GM21447 (cell line): ENCODE results near the gene NACC2.

Experiments used
- ATAC-seq: cut with Tn5 transposase; IDR thresholded peaks from one replicate; pipeline ENCODE4 v1.9.1; 2021; ENCODE audit not compliant: unreplicated experiment

Gene NACC2

DNA sequence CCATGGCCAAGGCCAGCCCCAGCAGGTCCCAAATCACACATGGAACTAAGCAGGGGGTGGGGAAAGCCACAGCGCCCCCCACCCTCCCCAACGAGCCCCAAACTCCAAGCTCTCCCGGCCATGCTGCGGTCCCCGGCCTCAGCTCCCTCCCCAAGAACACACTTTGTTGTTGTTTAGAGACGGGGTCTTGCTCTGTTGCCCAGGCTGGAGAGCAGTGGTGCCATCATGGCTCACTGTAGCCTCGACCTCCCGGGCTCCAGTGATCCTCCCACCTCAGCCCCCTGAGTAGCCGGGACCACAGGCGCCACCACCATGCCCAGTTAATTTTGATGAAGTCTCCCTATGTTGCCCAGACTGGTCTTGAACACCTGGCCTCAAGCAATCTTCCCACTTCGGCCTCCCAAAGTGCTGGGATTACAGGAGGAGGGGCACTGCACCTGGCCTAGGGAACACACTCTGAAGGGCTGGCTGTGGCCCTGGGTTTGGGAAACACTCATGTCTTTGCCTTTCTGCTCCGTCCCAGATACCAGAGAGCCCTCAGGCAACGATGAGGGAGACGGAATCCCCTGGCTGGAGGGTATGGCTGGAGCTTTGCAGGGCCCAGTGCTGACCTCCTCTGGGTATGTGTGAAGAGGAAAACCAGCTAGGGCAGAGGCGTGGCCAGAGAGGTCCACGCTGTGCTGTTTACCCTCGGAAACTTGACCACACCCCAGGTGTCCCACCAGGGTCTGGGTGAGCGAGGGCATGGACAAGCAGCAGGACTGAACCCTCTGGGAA, 80.8 kb downstream of the NACC2 start:
- no peak for ATAC-seq

DNA sequence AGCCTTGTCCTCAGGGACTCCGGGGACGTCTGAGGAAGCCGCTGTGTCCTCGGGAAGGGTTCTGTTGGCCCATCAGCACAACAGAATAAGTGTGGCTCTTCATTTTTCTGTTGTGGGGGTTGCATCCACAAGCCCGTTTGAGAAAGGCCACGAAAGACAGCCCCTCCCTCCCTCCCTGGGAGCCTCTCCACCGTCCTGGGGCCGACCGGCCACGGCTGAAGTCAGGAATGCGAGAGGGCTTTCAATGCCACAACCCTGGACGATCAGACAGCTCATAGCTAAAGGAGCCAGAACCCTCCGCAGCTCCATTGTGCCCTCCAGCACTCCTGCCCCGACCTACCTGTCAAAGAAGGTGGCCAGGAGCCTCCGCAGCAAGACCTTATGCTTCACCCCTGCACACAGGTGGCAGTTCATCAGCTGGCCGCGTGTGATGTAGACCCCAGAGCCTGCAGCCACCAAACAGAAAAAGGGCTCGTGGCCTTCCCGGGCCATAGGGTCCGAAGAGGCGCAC, 81.5 kb downstream of the NACC2 start:
- no peak for ATAC-seq

DNA sequence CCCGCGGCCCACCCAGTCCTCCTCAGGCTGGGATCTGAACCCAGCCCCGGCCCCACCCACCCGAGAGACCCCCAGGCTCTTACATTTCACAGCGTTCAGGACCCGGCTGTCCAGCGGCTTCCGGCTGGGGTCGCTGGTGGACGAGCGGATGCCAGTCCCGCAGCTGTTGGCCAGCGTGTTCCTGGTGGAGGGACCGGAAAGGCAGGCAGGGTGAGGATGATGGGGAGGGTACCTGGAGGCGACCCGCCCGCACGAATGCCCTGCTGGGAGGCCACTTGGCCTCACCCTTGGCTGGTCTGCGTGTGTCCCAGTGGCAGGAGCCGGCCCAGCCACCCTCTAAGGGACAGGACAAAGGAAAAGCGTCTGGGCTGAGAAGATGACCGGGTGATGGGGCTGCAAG, 82.0 kb downstream of the NACC2 start:
- no peak for ATAC-seq

DNA sequence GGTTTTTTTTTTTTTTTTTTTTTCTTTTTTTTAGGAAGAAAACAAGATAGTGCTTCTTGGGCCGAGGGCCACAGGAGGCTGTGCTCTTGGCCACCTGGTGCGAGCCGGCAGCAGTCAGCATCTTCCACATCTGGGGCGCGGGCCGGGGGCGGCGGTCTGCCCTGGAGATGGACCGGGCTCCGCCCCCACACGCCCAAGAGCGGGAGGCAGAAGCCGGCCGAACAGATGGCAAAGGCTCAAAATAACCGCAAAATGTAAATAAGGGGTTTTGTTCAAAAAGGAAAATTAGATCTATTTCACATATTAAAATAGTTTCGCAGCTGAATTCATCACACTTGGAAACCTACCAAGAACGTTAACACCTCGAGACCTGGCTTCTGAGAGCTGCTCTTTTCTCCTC, 82.4 kb downstream of the NACC2 start:
- no peak for ATAC-seq

DNA sequence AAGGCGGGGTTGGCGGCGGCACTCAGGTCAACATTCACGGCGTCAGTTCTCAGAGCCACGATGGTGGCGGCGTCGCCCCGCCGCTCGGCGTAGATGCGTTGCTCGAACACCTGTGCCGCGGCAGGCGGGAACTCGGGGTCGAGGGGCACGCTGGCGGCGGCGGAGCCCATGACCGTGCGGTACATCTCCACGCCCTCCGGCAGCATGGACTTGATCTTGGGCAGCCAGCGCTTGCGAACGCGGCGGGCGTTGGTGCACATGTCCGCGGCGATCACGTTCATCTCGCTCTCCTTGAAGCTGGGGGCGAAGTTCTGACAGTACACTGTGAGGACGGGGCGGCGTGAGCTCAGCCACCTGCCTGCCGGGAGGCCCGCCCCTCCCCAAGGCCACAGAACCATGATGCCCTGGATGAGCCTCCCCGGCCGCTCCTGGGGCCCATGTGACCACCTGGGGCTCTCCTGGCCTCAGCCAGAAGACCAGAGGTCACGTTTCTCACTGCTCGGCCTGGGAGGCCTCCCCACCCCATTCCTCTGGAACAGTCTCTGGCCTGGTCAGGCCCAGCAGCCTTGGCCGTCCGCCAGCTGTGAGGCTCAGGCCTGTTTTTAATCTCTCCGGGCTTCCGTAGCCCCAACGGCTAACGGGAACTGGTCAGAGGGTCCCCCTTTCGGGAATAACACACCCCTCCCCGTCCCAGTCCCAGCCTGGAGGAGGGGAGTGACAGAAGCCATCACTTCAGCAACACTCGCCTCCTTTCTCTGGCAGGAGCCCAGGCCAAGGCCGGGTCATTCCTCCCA, 83.2 kb downstream of the NACC2 start:
- no peak for ATAC-seq

DNA sequence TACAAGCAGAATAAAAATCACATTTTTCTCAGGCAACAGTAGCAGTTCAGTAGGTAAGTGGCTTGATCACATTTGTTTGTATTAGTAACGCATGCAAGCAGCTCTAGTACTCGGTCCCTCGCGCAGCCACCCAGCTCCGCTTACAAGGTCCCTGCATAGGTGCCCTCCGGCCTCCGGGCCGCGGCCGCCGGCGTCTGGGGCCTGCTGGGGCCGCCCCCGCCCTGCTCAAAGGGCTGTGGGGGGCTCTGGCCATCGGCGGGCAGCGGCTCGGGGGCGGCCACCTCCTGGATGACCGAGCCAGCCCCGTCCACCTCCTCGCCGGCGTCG, 83.8 kb downstream of the NACC2 start:
- ATAC-seq = no peak

DNA sequence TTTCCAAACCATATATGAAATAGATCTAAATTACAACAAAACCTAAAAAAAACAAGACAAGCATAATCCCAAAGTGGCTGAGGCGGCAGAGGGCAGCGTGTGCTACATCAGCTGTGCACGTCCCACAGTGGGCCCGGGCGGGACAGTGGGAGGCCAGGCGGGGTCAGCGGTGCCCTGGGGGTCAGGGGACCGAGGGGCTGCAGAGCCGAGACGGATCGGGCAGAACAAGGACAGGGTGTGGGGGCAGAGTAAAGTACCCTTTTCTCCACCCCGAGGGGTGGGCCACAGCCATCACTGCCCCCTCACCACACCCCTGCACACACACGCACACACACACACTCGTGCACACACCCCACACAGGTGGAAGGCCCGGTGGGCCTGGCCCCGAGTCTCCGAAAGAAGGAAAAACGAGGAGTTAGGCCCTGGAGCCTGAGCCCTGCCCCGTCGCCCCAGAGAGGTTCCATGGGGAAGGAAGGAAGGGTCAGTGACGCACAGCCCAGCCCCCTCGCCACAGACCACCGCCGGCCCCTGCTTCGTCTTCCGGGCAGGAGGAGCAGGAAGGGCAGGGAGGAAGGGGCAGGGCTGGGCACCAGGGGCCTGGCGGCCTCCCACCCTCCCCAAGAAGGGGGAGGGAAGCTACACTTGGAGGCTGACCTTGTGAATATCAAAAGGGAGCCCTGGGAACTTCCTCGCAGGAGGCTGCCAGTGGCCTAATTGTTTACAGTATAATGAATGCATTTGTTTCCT, 84.3 kb downstream of the NACC2 start:
- ATAC-seq = no peak

DNA sequence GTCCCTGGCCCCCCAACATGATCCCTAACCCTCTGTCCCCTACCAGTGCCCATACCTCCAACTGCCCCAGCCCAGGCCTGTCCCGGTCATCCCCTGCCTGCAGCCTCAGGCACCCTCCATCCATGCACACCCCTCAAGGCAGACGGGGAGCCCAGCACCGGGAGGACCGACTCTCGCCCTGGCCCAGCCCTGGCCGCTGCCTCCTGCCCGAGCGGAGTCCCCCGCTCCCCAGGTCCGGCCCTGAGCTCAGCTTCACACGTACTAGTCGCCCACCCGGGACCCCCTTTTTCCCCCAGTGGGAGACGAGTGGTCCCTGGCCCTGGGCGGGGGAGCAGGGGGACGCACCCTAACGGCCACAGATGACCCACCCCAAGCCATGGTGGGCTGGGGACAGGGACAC, 84.9 kb downstream of the NACC2 start:
- no peak for ATAC-seq

DNA sequence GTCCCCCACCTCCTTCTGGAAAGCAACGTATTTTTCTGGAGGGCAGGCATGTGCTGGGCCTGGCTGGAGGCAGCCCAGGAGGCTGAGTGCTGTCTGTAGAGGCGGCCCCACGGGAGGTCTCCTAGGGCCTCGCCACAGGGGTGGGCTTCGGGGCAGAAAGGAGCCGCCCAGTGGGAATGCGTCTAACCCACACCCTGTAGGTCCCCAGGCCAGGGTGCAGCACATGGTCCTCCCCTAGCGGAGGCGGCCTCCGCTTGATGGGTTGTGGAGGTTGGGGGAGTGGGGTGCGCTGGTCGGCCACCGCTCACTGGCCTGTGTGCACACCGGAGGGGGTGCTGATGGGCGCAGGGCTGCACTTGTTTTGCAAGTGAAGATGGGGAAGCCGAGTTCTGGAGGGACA, 85.6 kb downstream of the NACC2 start:
- no peak for ATAC-seq

DNA sequence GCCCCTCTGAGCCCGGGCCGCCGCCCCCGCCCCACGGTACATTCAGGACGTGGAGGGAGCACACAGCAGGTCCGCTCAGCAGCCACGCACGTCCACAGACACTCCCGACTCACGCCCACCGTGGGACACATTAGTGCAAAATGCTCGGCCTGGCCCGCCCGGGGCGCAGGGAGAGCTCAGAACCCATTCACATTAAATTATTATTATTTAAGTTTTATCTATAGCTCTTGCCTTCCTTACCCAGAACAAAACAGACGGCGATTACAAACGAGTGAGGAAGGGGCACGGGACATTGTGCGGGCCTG, 86.4 kb downstream of the NACC2 start:
- ATAC-seq = no peak

DNA sequence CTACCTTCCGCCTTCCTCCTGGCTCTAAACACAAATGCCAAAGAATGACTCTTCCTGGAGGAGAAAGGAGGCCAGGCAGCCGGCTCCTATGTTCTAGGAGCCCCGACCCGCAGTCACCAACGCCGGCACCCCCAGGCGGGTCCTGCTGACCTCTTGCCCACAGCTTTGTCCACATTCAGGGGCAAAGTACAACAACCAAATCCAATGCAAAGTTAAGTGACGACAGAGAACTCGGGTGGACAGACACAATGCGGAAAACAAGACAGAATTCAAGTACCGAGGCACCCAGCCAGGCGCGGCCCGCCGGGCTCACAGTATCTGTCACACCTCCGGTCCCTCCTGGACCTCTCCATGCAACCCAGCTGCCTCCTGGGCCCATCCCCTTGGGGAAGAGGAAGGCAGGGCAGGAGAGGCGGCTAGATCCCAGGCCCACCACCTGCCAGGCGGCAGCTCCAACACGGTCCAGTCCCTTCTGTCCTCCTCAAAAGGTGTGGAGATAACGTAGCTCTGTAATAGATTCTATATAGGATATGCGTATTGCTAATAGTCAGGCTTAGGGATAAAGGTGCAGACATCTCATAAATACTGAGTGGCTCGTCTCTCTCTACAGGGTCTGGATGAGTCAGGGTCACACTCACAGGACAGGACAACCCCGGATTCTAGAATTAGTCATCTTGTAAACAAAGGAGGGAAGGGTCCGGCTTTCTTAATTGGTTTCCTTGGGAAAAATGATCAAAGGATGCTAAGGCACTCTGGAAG, 87.0 kb downstream of the NACC2 start:
- ATAC-seq = no peak

DNA sequence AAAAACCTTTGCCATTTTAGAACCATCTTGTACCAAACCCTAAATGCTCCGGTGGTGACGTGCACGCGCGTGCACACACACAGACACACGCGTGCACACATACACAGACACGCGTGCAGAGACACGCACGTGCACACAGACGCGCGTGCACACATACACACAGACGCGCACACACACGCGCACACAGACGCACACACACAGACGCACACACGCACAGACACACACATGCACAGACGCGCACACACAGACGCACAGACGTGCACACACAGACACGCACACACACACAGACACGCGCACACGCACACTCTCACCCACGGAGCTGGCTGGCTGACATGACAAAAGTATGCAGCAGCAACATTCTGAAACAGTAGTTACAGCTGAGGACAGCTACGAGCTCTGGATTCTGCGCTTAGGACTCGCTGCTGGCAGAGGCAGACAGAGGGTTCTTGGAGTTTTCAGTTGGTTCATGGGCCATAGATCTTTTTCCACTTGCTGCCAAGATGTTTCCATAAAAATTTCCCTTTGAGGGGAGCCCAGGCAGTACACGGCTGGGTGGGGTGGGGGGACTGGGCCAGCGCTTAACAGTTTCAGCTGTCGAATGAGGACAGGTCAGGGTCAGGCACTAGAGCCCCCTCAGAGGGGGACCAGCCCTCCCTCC, 87.7 kb downstream of the NACC2 start:
- no peak for ATAC-seq

DNA sequence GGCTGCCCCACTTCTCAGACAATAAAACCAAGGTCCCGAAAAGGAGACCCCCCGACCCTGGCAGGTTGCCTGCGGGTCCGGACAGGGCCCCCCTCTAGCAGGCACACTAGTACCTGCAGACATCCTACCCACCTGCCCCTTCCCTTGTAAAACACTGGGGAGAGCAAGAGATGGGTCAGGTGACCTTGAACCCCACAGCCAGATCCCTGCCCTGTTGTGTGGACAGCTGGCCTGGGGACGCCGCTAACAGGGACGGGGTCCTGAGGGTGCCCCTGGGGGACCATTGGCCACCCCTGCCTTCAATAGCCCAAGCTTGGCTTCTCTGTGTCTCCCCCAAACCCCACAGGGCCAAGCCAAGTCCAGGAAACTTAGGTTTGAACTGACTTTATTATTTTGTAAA, 88.9 kb downstream of the NACC2 start:
- ATAC-seq = no peak

DNA sequence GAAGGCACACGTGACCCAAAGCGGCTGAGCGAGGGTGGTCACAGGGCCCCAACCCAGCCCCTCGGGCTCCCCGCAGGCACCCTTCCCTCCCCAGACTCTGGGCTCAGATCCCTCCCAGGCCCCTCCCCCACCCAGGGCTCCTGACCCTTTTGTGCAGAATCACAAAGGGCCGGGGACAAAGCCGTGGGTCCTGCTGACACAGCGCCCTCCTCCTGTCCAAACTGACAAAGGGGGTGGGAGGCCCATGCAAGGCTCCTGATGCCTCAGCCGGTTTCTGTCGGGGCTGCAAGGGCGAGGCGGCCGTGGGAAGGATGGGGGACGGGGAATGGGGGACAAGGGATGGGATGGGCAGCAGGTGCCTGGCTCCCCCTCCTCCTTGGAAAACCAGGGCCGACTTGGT, 90.4 kb downstream of the NACC2 start:
- ATAC-seq = no peak

DNA sequence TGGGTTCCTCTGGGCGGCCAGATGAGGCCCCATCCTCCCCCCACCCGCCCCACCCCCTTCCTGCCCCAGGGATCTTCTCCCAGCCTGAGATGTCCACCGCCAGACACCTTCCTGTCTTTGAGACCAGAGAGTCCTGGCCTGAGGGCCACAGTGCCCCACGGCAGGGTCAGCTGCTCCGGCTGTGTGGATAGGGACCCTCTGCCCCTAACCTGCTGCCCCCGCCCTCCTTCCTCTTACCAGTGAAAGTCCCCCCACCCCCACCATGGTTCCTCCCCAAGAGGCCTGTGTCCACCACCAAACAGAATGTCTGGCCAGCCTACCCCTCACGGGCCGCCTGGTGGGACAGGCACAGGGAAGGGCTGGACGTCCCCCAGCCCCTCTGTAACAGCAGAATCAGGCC, 90.9 kb downstream of the NACC2 start:
- no peak for ATAC-seq

DNA sequence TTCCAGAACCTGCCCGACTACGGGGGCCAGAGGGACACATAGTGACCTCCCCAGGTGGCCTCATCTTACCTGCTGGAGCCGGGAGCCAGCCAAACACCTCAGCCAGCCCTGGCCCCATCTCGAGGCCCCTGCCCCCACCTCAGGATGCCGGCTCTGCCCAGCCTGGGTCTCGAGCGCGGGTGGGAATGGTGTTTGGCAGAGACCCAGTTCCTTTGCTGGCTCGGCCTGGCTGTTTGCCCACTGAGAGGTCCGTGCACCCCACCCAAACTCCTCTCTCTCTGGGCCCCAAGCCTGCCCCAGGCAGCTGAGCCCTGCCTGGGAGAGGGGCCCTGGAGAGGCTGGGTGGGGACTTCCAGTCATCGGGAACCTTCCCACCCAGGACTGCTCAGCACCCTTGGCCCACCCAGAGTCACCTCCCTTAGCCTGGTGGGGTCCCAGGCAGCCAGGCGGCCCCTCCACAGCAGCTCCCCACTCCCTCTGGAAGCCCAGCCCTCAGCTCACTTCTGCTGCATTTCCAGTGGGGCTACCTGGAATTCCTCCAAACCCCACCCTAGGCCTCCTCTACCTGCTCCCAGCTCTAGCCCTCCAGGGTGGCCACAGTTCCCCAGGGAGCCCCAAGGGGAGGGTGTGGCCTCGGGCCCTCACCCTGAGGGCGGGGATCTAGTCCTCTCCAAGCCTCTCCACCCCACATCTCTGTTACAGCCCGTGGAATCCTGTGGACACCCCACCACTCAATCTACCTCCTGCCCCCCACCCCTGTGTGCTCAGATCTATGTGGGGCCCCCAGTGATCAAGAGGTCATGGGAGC, 91.5 kb downstream of the NACC2 start:
- no peak for ATAC-seq

DNA sequence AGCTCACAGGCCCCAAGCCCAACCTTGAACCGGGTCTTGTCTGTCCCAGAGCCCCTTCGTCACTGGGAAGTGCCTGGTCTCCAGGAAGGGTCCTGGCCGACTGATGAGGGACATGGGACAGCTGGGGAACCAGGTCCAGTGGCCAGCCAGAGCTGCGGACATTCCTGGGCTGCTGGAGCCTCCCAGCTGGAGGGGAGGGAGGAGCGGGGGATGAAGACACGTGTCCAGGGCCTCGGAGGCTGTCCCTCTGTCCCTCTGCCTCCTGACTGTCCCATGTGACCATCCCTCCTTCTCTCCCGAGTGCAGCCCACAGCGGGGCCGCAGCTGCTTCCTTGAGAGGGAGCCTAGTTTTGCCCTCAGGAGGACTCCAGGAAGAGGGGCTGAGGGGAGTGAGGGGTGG, 92.2 kb downstream of the NACC2 start:
- no peak for ATAC-seq

DNA sequence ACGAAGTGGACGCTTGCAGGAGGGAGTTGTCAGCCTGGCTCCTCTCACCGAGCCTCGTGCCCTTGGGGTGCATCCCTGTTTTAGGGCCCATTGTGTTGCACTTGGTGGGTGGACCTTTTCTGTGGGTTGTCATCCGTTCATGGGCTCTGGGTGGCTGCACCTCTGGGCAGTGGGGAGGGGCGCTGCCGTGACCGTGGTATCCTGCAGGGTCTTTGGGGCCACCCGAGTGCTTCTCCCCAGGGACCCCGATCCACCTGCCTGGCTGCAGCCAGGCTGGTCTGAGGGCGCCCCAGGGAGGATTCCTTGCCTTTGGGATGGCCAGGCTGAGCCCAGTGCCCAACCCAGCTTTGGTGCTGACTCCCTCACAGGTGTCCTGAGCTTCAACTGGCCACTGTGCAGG, 92.9 kb downstream of the NACC2 start:
- no peak for ATAC-seq

DNA sequence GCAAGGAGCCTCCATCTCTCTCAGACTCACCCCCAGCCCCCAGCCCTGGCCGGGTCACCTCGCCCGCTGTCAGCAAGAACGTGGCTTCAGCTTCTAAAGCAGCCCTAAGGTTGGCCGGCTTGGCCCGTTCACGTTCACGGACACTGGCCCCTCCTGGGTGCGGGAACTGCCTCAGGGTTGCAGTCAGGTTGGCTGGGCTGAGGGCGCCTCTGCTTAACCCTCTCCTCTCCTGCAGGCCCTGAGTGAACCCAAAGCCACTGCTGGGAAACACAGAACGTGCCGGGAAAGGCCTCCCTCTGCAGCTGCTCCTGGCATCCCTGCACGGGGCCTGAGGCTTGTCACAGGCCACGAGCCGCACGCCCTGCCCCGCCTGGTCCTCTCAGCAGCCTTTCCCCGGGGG, 93.9 kb downstream of the NACC2 start:
- ATAC-seq = no peak
